Calu3 (cell line): Measurements from ENCODE around the gene LRPAP1. TPM values are rescaled to one million over a fixed set of nuclear protein-coding genes. Genes with fewer than 3 reads are reported as not detected.
"Not testable (repeated sequence)": the region's sequence is repeated elsewhere in the genome, so short reads cannot be mapped to it uniquely, and the experiment has no call there.

ENCODE experiments used
- BruUV-seq: library from RNA; stranded (reverse); fragments of 400-500 nt; replicated peaks from 2 replicates; lab custom pipeline; 2021; lab: Mats Ljungman, UMichigan
- CTCF ChIA-PET: fragments of 300-600 bp; sonication (Branson Sonifier 250); formaldehyde crosslinking; loops from one replicate; lab custom pipeline; 2022; ENCODE audit warnings: antibody characterized with exemption; lab: Charles Lee
- DNase-seq: peaks from one replicate; pipeline ENCODE4 v3.0.0; 2022
- H3K27ac Mint-ChIP-seq: one replicate; pipeline ENCODE4 v1.8.0; 2022; ENCODE audit warnings: mixed read lengths; ENCODE audit not compliant: unreplicated experiment
- H3K27me3 Mint-ChIP-seq: one replicate; pipeline ENCODE4 v1.8.0; 2022; ENCODE audit warnings: mixed read lengths; ENCODE audit not compliant: unreplicated experiment
- H3K36me3 Mint-ChIP-seq: one replicate; pipeline ENCODE4 v1.8.0; 2022; ENCODE audit warnings: mild to moderate bottlenecking, moderate library complexity, mixed read lengths; ENCODE audit not compliant: insufficient read depth, unreplicated experiment
- H3K4me1 Mint-ChIP-seq: one replicate; pipeline ENCODE4 v1.8.0; 2022; ENCODE audit warnings: mild to moderate bottlenecking, low read depth, mixed read lengths; ENCODE audit not compliant: unreplicated experiment
- H3K4me3 Mint-ChIP-seq: one replicate; pipeline ENCODE4 v1.8.0; 2022; ENCODE audit warnings: mild to moderate bottlenecking, low read depth, moderate library complexity, mixed read lengths; ENCODE audit not compliant: unreplicated experiment
- H3K9me3 Mint-ChIP-seq: one replicate; pipeline ENCODE4 v1.8.0; 2022; ENCODE audit warnings: low read depth, mixed read lengths; ENCODE audit not compliant: unreplicated experiment
- CTCF ChIP-seq: fragments of 200-600 bp; IDR thresholded peaks from one replicate; pipeline ENCODE4 v1.8.0; 2022; ENCODE audit warnings: antibody characterized with exemption; ENCODE audit not compliant: unreplicated experiment
- intact Hi-C: fragments of 100-400 bp; cut with micrococcal nuclease; formaldehyde crosslinking; loops from one replicate; pipeline ENCODE4 v1.10.0; 2022; ENCODE audit not compliant: unreplicated experiment
- total RNA-seq: library from RNA; stranded (reverse); gene quantifications from 2 replicates; pipeline ENCODE4 v1.2.3, GENCODE V29; 2022

Gene LRPAP1
- total RNA-seq, 1 experiment from 2014 or later = 88.5 TPM

GRCh38 chr4:3575426-3576369 is 43.5 kb upstream of the LRPAP1 start:
- H3K36me3 Mint-ChIP-seq, CTCF ChIA-PET, H3K9me3 Mint-ChIP-seq, H3K4me3 Mint-ChIP-seq, H3K27ac Mint-ChIP-seq, intact Hi-C loops, H3K4me1 Mint-ChIP-seq, DNase-seq, BruUV-seq: not testable (repeated sequence)
- peaks cover 27% of the 10 kb centered on the region for H3K27me3 Mint-ChIP-seq

- H3K36me3 Mint-ChIP-seq, CTCF ChIA-PET, BruUV-seq, intact Hi-C loops, H3K27ac Mint-ChIP-seq, H3K4me1 Mint-ChIP-seq, H3K4me3 Mint-ChIP-seq, H3K9me3 Mint-ChIP-seq, DNase-seq: not testable (repeated sequence)
- peaks cover 20% of the 10 kb centered on the region for H3K27me3 Mint-ChIP-seq
These were observed 42.6 kb upstream of the LRPAP1 start for GRCh38 chr4:3574865-3575264.

GRCh38 chr4:3574346-3574745 is 42.1 kb upstream of the LRPAP1 start:
- peaks cover 20% of the 10 kb centered on the region for H3K27me3 Mint-ChIP-seq
- H3K36me3 Mint-ChIP-seq, H3K27ac Mint-ChIP-seq, intact Hi-C loops, H3K9me3 Mint-ChIP-seq, BruUV-seq, H3K4me3 Mint-ChIP-seq, H3K4me1 Mint-ChIP-seq, DNase-seq, CTCF ChIA-PET: not testable (repeated sequence)

GRCh38 chr4:3573131-3573530 is 40.9 kb upstream of the LRPAP1 start:
- BruUV-seq = no TSS peak

GRCh38 chr4:3572363-3572762 is 40.1 kb upstream of the LRPAP1 start:
- intact Hi-C loops = no loop called here
- H3K27ac Mint-ChIP-seq = no peak overlapping the region
- H3K9me3 Mint-ChIP-seq = no peaks in the 10 kb centered on the region
- no peak for TF ChIP-seq CTCF
- peaks cover 2% of the 10 kb centered on the region for H3K27me3 Mint-ChIP-seq
- BruUV-seq = no TSS peak
- no peak for DNase-seq
- no peaks in the 10 kb centered on the region for H3K4me1 Mint-ChIP-seq
- H3K36me3 Mint-ChIP-seq = no peaks in the 10 kb centered on the region
- no peak overlapping the region for H3K4me3 Mint-ChIP-seq
- CTCF ChIA-PET = no interaction called here

More at GRCh38 chr4:3573131-3573530, 40.9 kb upstream of the LRPAP1 start:
- no peaks in the 10 kb centered on the region for H3K4me1 Mint-ChIP-seq
- no peak overlapping the region for H3K4me3 Mint-ChIP-seq
- intact Hi-C loops = no loop called here
- no peaks in the 10 kb centered on the region for H3K9me3 Mint-ChIP-seq
- TF ChIP-seq CTCF = no peak
- DNase-seq = no peak
- CTCF ChIA-PET = no interaction called here
- peaks cover 9% of the 10 kb centered on the region for H3K27me3 Mint-ChIP-seq
- no peak overlapping the region for H3K27ac Mint-ChIP-seq
- no peaks in the 10 kb centered on the region for H3K36me3 Mint-ChIP-seq
